Fibroblast of lung (primary cell): Measurements from ENCODE around the gene TNS3.

Experiments
- EZH2 ChIP-seq: IDR thresholded peaks from 2 replicates; pipeline ENCODE4 v1.5.1; 2012; ENCODE audit warnings: low read length, control low read depth, mild to moderate bottlenecking; ENCODE audit errors: missing control alignments
- TF ChIP-seq, protein P1 (sequence below), 2 donors: IDR thresholded peaks in 1 of 2; conservative IDR thresholded peaks in 1 of 2; 1 replicate in 1 of 2; 2 replicates in 1 of 2; pipeline ENCODE4 v1.5.1; 2011 to 2012; ENCODE audit warnings: low read length in 2 of 2, control low read depth in 1 of 2, inconsistent platforms in 1 of 2, low read depth in 1 of 2, mild to moderate bottlenecking in 1 of 2

DNA sequence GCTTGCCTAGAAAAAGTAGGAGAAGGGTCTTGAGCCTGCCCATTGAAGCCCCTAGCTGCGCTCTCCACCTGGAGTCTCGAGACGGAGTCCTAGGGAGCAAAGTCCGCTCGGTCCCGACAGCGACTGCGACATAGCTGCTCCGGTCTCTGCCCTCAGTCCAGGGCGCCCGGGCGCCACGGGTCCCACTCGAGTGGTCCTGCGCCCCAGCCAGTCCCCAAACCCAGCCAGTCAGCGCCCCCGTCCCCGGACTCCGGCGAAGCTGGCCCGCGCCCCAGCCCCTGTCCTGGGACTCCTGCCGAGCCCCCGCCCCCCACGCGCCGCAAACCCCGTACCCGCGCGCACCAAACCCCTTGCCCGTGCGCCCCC, 490 bp downstream of the TNS3 start:
- TF ChIP-seq, protein P1, sequence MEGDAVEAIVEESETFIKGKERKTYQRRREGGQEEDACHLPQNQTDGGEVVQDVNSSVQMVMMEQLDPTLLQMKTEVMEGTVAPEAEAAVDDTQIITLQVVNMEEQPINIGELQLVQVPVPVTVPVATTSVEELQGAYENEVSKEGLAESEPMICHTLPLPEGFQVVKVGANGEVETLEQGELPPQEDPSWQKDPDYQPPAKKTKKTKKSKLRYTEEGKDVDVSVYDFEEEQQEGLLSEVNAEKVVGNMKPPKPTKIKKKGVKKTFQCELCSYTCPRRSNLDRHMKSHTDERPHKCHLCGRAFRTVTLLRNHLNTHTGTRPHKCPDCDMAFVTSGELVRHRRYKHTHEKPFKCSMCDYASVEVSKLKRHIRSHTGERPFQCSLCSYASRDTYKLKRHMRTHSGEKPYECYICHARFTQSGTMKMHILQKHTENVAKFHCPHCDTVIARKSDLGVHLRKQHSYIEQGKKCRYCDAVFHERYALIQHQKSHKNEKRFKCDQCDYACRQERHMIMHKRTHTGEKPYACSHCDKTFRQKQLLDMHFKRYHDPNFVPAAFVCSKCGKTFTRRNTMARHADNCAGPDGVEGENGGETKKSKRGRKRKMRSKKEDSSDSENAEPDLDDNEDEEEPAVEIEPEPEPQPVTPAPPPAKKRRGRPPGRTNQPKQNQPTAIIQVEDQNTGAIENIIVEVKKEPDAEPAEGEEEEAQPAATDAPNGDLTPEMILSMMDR (conservative IDR thresholded peaks at IDR 0.05 in 1 of 2, IDR thresholded peaks at IDR 0.05 in 1 of 2; ENCODE audit: low read depth in 1 of 2, low read length in 2 of 2), result no peak
- no peak for TF ChIP-seq EZH2
